Measurements from ENCODE around the gene NRDE2. TPM values are rescaled to one million over a fixed set of nuclear protein-coding genes. Genes with fewer than 3 reads are reported as not detected.
"Not testable (repeated sequence)": the region's sequence is repeated elsewhere in the genome, so short reads cannot be mapped to it uniquely, and the experiment has no call there.

The NRDE2 gene
- total RNA-seq, 1 donor from 2014 or later = 10.2 TPM

GRCh38 chr14:90255871-90256270 lies 75.9 kb downstream of the NRDE2 start:
- H3K4me1 ChIP-seq = peaks cover 10% of the 10 kb centered on the region
- Mint-ChIP-seq H3K4me3 (peak overlapping the region; percentile 99), H3K27me3 (ENCODE audit: insufficient read depth, low read depth) (no peaks in the 10 kb centered on the region), H3K36me3 (peaks cover 19% of the 10 kb centered on the region), H3K4me1 (peaks cover 22% of the 10 kb centered on the region), H3K9me3 (no peaks in the 10 kb centered on the region), H3K27ac (no peak overlapping the region)
- peaks cover 11% of the 10 kb centered on the region for H3K36me3 ChIP-seq
- peaks cover 36% of the 10 kb centered on the region for H3K27me3 ChIP-seq
- no peaks in the 10 kb centered on the region for H3F3A ChIP-seq (ENCODE audit: low read depth)
- H3K9me3 ChIP-seq (ENCODE audit: low read depth) = no peaks in the 10 kb centered on the region
- H4K20me1 ChIP-seq (ENCODE audit: low read depth) = peaks cover 5% of the 10 kb centered on the region
- no peak for DNase-seq (ENCODE audit: low spot score)
- H3K4me2 ChIP-seq = peak overlapping the region; percentile 94
- no peak overlapping the region for H3K9ac ChIP-seq
- H2AFZ ChIP-seq (replicated peaks) = peak overlapping the region; percentile 53
- peaks cover 36% of the 10 kb centered on the region for H3K79me2 ChIP-seq (ENCODE audit: low read depth)
- H3K4me3 ChIP-seq = peak overlapping the region; percentile 69
- no peak overlapping the region for H3K27ac ChIP-seq
- TF ChIP-seq EZH2phosphoT487 (IDR thresholded peaks at IDR 0.05) = no peak
- no peak for TF ChIP-seq EZH2 (IDR thresholded peaks at IDR 0.05)

DNA sequence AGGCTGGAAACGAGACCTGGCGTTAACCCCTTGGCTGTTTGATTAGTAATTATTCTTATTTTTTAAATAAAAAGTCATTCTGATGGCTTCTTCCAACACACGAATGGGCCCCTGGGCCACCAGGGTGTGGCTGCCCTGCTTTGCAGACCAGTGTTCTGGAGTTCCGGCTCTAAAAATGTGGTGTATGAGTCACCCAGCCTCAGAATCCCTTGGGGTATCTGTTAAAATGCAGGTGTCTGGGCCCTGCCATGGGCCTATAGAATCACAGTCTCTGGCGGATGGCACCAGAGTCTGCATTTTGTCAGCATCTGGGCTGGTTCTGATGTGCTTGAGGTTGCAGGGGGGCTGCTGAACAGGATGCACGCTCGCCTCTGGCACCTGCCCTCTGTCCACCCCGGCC lies 77.9 kb downstream of the NRDE2 start:
- H3K4me2 ChIP-seq = no peak overlapping the region
- H3K27ac ChIP-seq = no peak overlapping the region
- H3K4me1 Mint-ChIP-seq = peaks cover 22% of the 10 kb centered on the region

GRCh38 chr14:90248594-90248993 lies 83.1 kb downstream of the NRDE2 start:
- TF ChIP-seq CTCF (IDR thresholded peaks at IDR 0.05) (no peak), EZH2 (IDR thresholded peaks at IDR 0.05) (no peak), EZH2phosphoT487 (IDR thresholded peaks at IDR 0.05) (no peak)
- H3K4me1 Mint-ChIP-seq = no peaks in the 10 kb centered on the region
- no peaks in the 10 kb centered on the region for H3K4me1 ChIP-seq

More for the DNA sequence above, 77.9 kb downstream of the NRDE2 start:
- no peak overlapping the region for H3K4me3 Mint-ChIP-seq
- Histone ChIP-seq H3K79me2 (ENCODE audit: low read depth) (peaks cover 30% of the 10 kb centered on the region), H3K9me3 (ENCODE audit: low read depth) (no peaks in the 10 kb centered on the region), H3K9ac (no peak overlapping the region), H2AFZ (replicated peaks) (no peak overlapping the region), H3K36me3 (peaks cover 1% of the 10 kb centered on the region), H3K4me3 (no peak overlapping the region), H3K27me3 (peaks cover 36% of the 10 kb centered on the region), H4K20me1 (ENCODE audit: low read depth) (peaks cover 5% of the 10 kb centered on the region), H3K4me1 (peaks cover 10% of the 10 kb centered on the region), H3F3A (ENCODE audit: low read depth) (no peaks in the 10 kb centered on the region)
- no peaks in the 10 kb centered on the region for H3K27me3 Mint-ChIP-seq (ENCODE audit: insufficient read depth, low read depth)
- H3K36me3 Mint-ChIP-seq = peaks cover 11% of the 10 kb centered on the region
- TF ChIP-seq CTCF (IDR thresholded peaks at IDR 0.05) (no peak), EZH2phosphoT487 (IDR thresholded peaks at IDR 0.05) (no peak), EZH2 (IDR thresholded peaks at IDR 0.05) (no peak)
- no peak overlapping the region for H3K27ac Mint-ChIP-seq
- no peak for DNase-seq (ENCODE audit: low spot score)
- no peaks in the 10 kb centered on the region for H3K9me3 Mint-ChIP-seq

DNA sequence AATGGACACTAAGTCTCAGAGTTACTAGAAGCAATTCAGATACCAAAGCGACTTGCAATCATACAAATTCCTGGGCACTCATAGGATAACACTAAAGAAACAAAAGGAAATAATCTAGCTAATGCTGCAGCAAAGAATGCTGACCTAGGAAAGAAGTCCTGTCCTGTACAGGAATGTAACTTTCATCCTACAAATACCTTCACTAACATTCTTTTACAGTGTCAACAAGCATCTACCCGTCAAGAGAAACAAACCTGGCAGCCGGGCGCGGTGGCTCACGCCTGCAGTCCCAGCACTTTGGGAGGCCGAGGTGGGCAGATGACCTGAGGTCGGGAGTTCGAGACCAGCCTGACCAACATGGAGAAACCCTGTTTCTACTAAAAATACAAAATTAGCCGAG lies 84.3 kb downstream of the NRDE2 start:
- not testable (repeated sequence) for H3K4me2 ChIP-seq; H3K36me3 ChIP-seq; H3K9me3 ChIP-seq (ENCODE audit: low read depth); H3K4me3 Mint-ChIP-seq; H3K27ac ChIP-seq; H3K36me3 Mint-ChIP-seq; H3K4me1 ChIP-seq; H4K20me1 ChIP-seq (ENCODE audit: low read depth); H3K79me2 ChIP-seq (ENCODE audit: low read depth); H3F3A ChIP-seq (ENCODE audit: low read depth); H2AFZ ChIP-seq (replicated peaks); DNase-seq (ENCODE audit: low spot score); H3K27me3 Mint-ChIP-seq (ENCODE audit: insufficient read depth, low read depth); H3K4me1 Mint-ChIP-seq; H3K9me3 Mint-ChIP-seq; H3K27ac Mint-ChIP-seq; H3K4me3 ChIP-seq; H3K9ac ChIP-seq
- H3K27me3 ChIP-seq = peaks cover 10% of the 10 kb centered on the region

More at GRCh38 chr14:90248594-90248993, 83.1 kb downstream of the NRDE2 start:
- Histone ChIP-seq H4K20me1 (ENCODE audit: low read depth) (no peaks in the 10 kb centered on the region), H3K27ac (no peak overlapping the region), H3K9ac (no peak overlapping the region), H3F3A (ENCODE audit: low read depth) (no peaks in the 10 kb centered on the region), H3K79me2 (ENCODE audit: low read depth) (no peaks in the 10 kb centered on the region), H3K4me3 (no peak overlapping the region), H3K4me2 (no peak overlapping the region), H3K36me3 (no peaks in the 10 kb centered on the region), H2AFZ (replicated peaks) (no peak overlapping the region), H3K9me3 (ENCODE audit: low read depth) (no peaks in the 10 kb centered on the region), H3K27me3 (peaks cover 22% of the 10 kb centered on the region)
- no peak overlapping the region for H3K27ac Mint-ChIP-seq
- H3K27me3 Mint-ChIP-seq (ENCODE audit: insufficient read depth, low read depth) = peaks cover 4% of the 10 kb centered on the region
- no peaks in the 10 kb centered on the region for H3K36me3 Mint-ChIP-seq
- peaks cover 2% of the 10 kb centered on the region for H3K9me3 Mint-ChIP-seq
- no peak for DNase-seq (ENCODE audit: low spot score)
- no peak overlapping the region for H3K4me3 Mint-ChIP-seq
